GM18505 (cell line): Measurements from ENCODE around the gene TP53I11.

Source experiments
- ATAC-seq: cut with Tn5 transposase; IDR thresholded peaks from one replicate; pipeline ENCODE4 v1.9.1; 2021; ENCODE audit not compliant: unreplicated experiment
- POLR2A ChIP-seq: IDR thresholded peaks from 4 replicates; pipeline ENCODE4 v1.6.1; 2011; ENCODE audit warnings: borderline replicate concordance; ENCODE audit not compliant: insufficient read depth, insufficient read length; ENCODE audit errors: extremely low read depth

TP53I11 gene

GRCh38 chr11:44945666-44946065, 5.0 kb downstream of the TP53I11 start:
- no peak for ATAC-seq
- no peak for TF ChIP-seq POLR2A

GRCh38 chr11:44944853-44945235, 5.8 kb downstream of the TP53I11 start:
- ATAC-seq = no peak
- TF ChIP-seq POLR2A = no peak

GRCh38 chr11:44944181-44944852, 6.4 kb downstream of the TP53I11 start:
- no peak for TF ChIP-seq POLR2A
- no peak for ATAC-seq

- no peak for TF ChIP-seq POLR2A
- no peak for ATAC-seq
These were observed 7.0 kb downstream of the TP53I11 start for GRCh38 chr11:44943696-44944095.

GRCh38 chr11:44943118-44943517, 7.6 kb downstream of the TP53I11 start:
- peak; percentile 84 for ATAC-seq
- TF ChIP-seq POLR2A = no peak

DNA sequence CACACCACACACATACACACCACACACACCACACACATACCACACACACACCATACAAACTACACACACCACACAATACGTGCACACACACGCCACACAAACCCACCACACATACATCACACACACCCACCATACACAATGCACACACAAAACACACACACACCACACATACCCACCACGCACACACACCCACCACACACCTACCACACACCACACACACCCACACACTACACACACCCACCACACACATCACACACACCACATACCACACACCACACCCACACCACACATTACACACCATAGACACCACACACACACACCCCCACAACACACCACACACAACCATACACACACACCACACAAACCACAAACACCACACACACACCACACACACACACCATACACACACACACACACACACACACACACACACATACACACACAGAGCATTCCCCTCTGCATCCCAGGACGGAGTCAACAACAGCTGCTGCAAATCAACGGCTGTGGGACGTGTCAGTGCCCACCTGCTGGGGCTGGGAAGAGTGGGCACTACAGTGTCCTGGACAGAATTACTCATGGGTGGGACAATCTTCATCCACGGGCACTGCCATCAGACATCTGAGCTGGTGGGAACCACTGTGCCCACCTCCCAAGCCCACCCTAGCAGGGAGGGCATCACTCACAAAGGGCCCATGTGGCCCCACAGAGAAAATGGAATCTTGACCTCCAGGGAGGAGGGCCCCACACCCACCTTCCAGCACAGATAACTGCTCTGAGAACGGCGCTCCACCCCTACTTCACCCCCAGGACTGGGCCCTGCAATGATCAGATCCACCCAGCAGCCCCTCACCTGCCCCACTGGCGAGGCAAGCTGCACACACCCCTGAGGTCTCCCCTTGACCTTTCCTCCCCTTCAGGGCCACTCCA, 8.4 kb downstream of the TP53I11 start:
- ATAC-seq = no peak
- no peak for TF ChIP-seq POLR2A

- no peak for TF ChIP-seq POLR2A
- ATAC-seq = no peak
These were observed 9.2 kb downstream of the TP53I11 start for GRCh38 chr11:44941259-44942021.

- TF ChIP-seq POLR2A = no peak
- no peak for ATAC-seq
These were observed 9.8 kb downstream of the TP53I11 start for GRCh38 chr11:44940835-44941234.

DNA sequence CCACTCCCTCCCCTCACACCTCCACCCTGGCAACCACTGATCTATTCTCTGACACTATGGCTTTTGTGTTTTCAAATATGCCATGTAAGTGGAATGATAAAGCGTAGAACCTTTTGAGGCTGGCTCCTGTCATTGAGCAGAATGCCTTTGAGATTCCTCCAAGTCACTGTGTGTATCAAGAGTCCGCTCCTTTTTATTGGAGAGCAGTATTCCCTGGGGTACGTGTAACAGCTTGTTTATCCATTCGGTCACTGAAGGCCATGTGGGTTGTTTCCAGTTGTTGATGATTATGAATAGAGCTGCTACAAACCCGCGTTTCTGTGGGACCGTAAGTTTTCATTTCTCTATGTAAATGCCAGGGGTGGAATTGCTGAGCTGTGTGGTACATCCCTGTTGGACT, 10.3 kb downstream of the TP53I11 start:
- no peak for ATAC-seq
- TF ChIP-seq POLR2A = no peak

GRCh38 chr11:44939673-44940395, 10.8 kb downstream of the TP53I11 start:
- no peak for ATAC-seq
- no peak for TF ChIP-seq POLR2A

DNA sequence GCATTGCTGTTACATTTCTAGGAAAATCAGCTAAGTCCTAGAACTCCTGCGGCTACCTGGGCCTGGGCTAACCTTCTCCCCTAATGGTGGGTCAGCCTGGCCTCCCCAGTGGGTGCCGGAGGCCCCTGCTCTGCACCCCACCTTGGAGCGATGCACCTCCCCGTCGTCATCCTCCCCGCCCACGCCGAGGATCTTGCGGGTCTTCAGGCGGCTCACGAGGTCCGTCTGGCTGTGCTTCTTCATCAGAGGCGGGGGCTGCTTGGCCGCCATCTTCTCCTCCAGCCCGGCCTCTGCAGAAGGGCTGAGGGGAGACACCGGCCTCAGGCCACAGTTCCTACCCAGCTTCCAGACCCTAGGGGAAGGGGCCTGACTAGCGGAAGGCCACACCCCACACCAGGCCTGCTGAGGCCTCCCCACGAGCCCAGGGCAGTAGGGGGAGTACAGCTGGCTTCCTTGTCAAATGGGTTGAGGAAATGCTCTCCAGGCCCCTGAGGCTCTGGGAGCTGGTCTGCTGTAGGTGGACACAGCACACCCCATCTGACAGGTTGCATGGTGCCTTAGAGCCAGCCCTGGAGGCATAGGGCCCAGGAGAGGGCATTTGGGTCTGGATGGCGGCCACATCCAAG, 12.5 kb downstream of the TP53I11 start:
- no peak for TF ChIP-seq POLR2A
- ATAC-seq = no peak

GRCh38 chr11:44936951-44937543, 13.6 kb downstream of the TP53I11 start:
- no peak for TF ChIP-seq POLR2A
- no peak for ATAC-seq

GRCh38 chr11:44936525-44936924, 14.2 kb downstream of the TP53I11 start:
- TF ChIP-seq POLR2A = no peak
- no peak for ATAC-seq

GRCh38 chr11:44934735-44935250, 15.9 kb downstream of the TP53I11 start:
- ATAC-seq = no peak
- no peak for TF ChIP-seq POLR2A
